HepG2 (cell line): ENCODE results near the gene F7. TPM values are rescaled to one million over a fixed set of nuclear protein-coding genes. Genes with fewer than 3 reads are reported as not detected.
A peak's percentile ranks its signal among the peaks of the same experiment; 100 is the strongest.

Source experiments
- AHR ChIP-seq: IDR thresholded peaks from 2 replicates; pipeline ENCODE4 v1.6.1; 2018; ENCODE audit warnings: missing genetic modification reagents, missing compliant biosample characterization
- AKAP8 ChIP-seq: sonication (generic); formaldehyde crosslinking; IDR thresholded peaks from 2 replicates; pipeline ENCODE4 v1.5.1; 2020; ENCODE audit warnings: mild to moderate bottlenecking, missing genetic modification reagents
- ARID2 ChIP-seq: sonication (generic); formaldehyde crosslinking; IDR thresholded peaks from 2 replicates; pipeline ENCODE4 v1.8.1; 2022; ENCODE audit warnings: mild to moderate bottlenecking, missing genetic modification reagents, borderline replicate concordance
- ARNT2 ChIP-seq: sonication (generic); formaldehyde crosslinking; IDR thresholded peaks from 2 replicates; pipeline ENCODE4 v1.8.0; 2022; ENCODE audit warnings: mild to moderate bottlenecking, low read depth, missing genetic modification reagents, moderate library complexity
- CBX1 ChIP-seq: IDR thresholded peaks from one replicate; pipeline ENCODE4 v1.6.1; 2016; ENCODE audit warnings: antibody characterized with exemption, low read depth
- CENPT ChIP-seq: sonication (generic); formaldehyde crosslinking; IDR thresholded peaks from 2 replicates; pipeline ENCODE4 v1.8.0; 2022; ENCODE audit warnings: low read depth, mild to moderate bottlenecking, moderate library complexity, missing genetic modification reagents
- CREB3 ChIP-seq: sonication (generic); formaldehyde crosslinking; IDR thresholded peaks from 2 replicates; pipeline ENCODE4 v1.5.0; 2020; ENCODE audit warnings: missing genetic modification reagents
- FOSL2 ChIP-seq: sonication (generic); formaldehyde crosslinking; IDR thresholded peaks from 2 replicates; pipeline ENCODE4 v1.4.0; 2020; ENCODE audit warnings: missing genetic modification reagents
- FOXK1 ChIP-seq: sonication (generic); formaldehyde crosslinking; IDR thresholded peaks from 2 replicates; pipeline ENCODE4 v1.4.0; 2020; ENCODE audit warnings: low read depth, missing genetic modification reagents, borderline replicate concordance
- KLF11 ChIP-seq: IDR thresholded peaks from 2 replicates; pipeline ENCODE4 v1.6.1; 2016; ENCODE audit warnings: missing compliant biosample characterization
- LCORL ChIP-seq, 2 experiments: fragments of 450-650 bp in 1 of 2; sonication (generic) in 1 of 2; formaldehyde crosslinking in 1 of 2; IDR thresholded peaks; 2 replicates each; pipeline versions ENCODE4 v1.5.0 to v1.6.1; 2017 to 2020; ENCODE audit warnings: antibody characterized with exemption in 1 of 2, missing genetic modification reagents in 1 of 2
- MXI1 ChIP-seq: IDR thresholded peaks from 3 replicates; pipeline ENCODE4 v1.6.1; 2012; ENCODE audit warnings: low read depth, low read length, inconsistent platforms, borderline replicate concordance
- NFIB ChIP-seq: sonication (generic); formaldehyde crosslinking; IDR thresholded peaks from 2 replicates; pipeline ENCODE4 v1.9.0; 2021; ENCODE audit warnings: missing genetic modification reagents, mild to moderate bottlenecking, borderline replicate concordance
- NFKB2 ChIP-seq: sonication (generic); formaldehyde crosslinking; IDR thresholded peaks from 2 replicates; pipeline ENCODE4 v1.4.0; 2020; ENCODE audit warnings: missing genetic modification reagents, borderline replicate concordance
- NFYB ChIP-seq: sonication (generic); formaldehyde crosslinking; IDR thresholded peaks from 2 replicates; pipeline ENCODE4 v1.4.0; 2020; ENCODE audit warnings: missing genetic modification reagents
- NONO ChIP-seq, 2 experiments: fragments of 450-650 bp in 1 of 2; sonication (generic) in 1 of 2; formaldehyde crosslinking in 1 of 2; IDR thresholded peaks in 1 of 2; conservative IDR thresholded peaks in 1 of 2; 2 replicates each; pipeline versions ENCODE4 v1.6.1 to v1.8.0; 2017 to 2022; ENCODE audit warnings: mild to moderate bottlenecking in 1 of 2, missing genetic modification reagents in 1 of 2, moderate library complexity in 1 of 2
- POLR2AphosphoS2 ChIP-seq: IDR thresholded peaks from 2 replicates; pipeline ENCODE4 v1.6.1; 2011; ENCODE audit warnings: low read depth, low read length, improper control_type of control experiment
- POLR2AphosphoS5 ChIP-seq: IDR thresholded peaks from 2 replicates; pipeline ENCODE4 v1.6.1; 2012; ENCODE audit warnings: low read depth, low read length
- RFX1 ChIP-seq: fragments of 450-650 bp; IDR thresholded peaks from 2 replicates; pipeline ENCODE4 v1.6.1; 2017
- SOX5 ChIP-seq: IDR thresholded peaks from 2 replicates; pipeline ENCODE4 v1.6.1; 2016; ENCODE audit warnings: borderline replicate concordance
- ZC3H4 ChIP-seq: sonication (generic); formaldehyde crosslinking; IDR thresholded peaks from 2 replicates; pipeline ENCODE4 v1.4.0; 2020; ENCODE audit warnings: missing genetic modification reagents, borderline replicate concordance
- ZNF138 ChIP-seq: sonication (generic); formaldehyde crosslinking; IDR thresholded peaks from 2 replicates; pipeline ENCODE4 v1.5.0; 2020; ENCODE audit warnings: mild to moderate bottlenecking, low read depth, missing genetic modification reagents
- ZNF20 ChIP-seq: sonication (generic); formaldehyde crosslinking; IDR thresholded peaks from 2 replicates; pipeline ENCODE4 v1.4.0; 2020; ENCODE audit warnings: mild to moderate bottlenecking, moderate library complexity, missing genetic modification reagents
- ZNF326 ChIP-seq: sonication (generic); formaldehyde crosslinking; IDR thresholded peaks from 2 replicates; pipeline ENCODE4 v1.4.0; 2020; ENCODE audit warnings: missing genetic modification reagents, borderline replicate concordance
- ZNF629 ChIP-seq: sonication (generic); formaldehyde crosslinking; conservative IDR thresholded peaks from 2 replicates; pipeline ENCODE4 v1.5.0; 2020; ENCODE audit warnings: missing genetic modification reagents
- ZNF749 ChIP-seq: sonication (generic); formaldehyde crosslinking; IDR thresholded peaks from 2 replicates; pipeline ENCODE4 v1.8.0; 2022; ENCODE audit warnings: mild to moderate bottlenecking, missing genetic modification reagents, moderate library complexity, borderline replicate concordance
- polyA plus RNA-seq, 8 experiments: library from polyadenylated mRNA; depleted of rRNA in 3 of 8; stranded (reverse) in 7 of 8; unstranded in 1 of 8; fragments of >200 nt; fragmentation: Illumina TruSeq in 4 of 8; extraction: Trizol in 4 of 8; gene quantifications; 2 replicates each; pipeline versions ENCODE4 v1.2.1 to v1.2.3, GENCODE V29; 2011 to 2016; ENCODE audit warnings: low read depth in 4 of 8, missing spikeins in 1 of 8, mixed read lengths in 1 of 8; ENCODE audit not compliant: insufficient read depth in 1 of 8
- total RNA-seq, 5 experiments: library from RNA; depleted of rRNA; stranded (reverse); fragments of >200 nt; fragmentation: Illumina TruSeq; extraction: Trizol; gene quantifications; 2 replicates each; pipeline ENCODE4 v1.2.3, GENCODE V29; 2016; ENCODE audit warnings: low read depth in 1 of 5
- TF ChIP-seq, protein P1 (sequence below): sonication (generic); formaldehyde crosslinking; IDR thresholded peaks from 2 replicates; pipeline ENCODE4 v1.8.0; 2023; ENCODE audit warnings: mild to moderate bottlenecking, missing genetic modification reagents
- TF ChIP-seq, protein P2 (sequence below): sonication (generic); formaldehyde crosslinking; IDR thresholded peaks from 2 replicates; pipeline ENCODE4 v1.4.0; 2020; ENCODE audit warnings: mild to moderate bottlenecking, missing genetic modification reagents

F7 gene
- total and polyA plus RNA-seq, 2 of the 13 experiments (the other 11 are each of a cell fraction or from before 2014, with no cell fraction given) = 12.6 to 26.5 TPM

DNA sequence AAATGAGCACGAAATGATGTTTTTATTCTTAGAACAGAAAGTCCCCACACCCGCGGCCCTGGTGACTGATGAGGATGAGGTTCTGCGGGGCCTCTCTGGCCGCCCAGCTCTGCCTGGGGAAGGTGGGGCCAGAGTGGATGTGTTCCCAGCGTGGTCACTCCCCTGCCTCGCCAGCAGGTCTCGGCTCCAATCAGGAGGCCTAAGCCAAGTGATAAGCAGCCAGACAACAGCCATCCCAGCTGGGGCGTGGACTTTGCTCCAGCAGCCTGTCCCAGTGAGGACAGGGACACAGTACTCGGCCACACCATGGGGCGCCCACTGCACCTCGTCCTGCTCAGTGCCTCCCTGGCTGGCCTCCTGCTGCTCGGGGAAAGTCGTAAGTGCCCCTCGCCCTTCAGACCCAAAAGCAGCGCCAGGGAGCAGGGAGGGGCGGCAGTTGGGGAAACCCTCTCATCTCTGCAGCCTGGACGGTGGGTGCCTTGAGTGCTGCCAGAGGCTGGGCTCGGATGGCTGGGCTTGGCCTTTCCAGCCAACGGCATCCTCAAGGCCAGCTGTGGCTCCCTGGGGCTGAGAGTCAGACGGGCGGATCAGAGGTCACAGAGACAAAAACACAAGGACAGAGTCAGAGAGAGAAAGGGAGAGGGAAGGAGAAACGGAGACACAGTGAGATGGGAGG, 17.1 kb downstream of the F7 start, which contains the start of gene F10 (continued):
- TF ChIP-seq CREB3 (no peak), ZNF20 (CRISPR knock-in tag) (no peak), NFYB (CRISPR knock-in tag) (peak; percentile 75), ARNT2 (CRISPR knock-in tag) (peak; percentile 68; the same call in 1 of the 2 replicates), POLR2AphosphoS5 (peak; percentile 98), RFX1 (no peak), ZNF138 (CRISPR knock-in tag) (peak; percentile 80; the same call in 1 of the 2 replicates), KLF11 (CRISPR knock-in tag) (peak; percentile 77; the same call in 1 of the 2 replicates), FOSL2 (CRISPR knock-in tag) (no peak; the same call in 1 of the 2 replicates), SOX5 (CRISPR knock-in tag) (peak; percentile 72; the same call in 1 of the 2 replicates), LCORL (IDR thresholded peaks at IDR 0.05) (no peak), LCORL (CRISPR knock-in tag; IDR thresholded peaks at IDR 0.05) (peak; percentile 85), AKAP8 (CRISPR knock-in tag) (peak; percentile 84; the same call in 1 of the 2 replicates), CBX1 (peak; percentile 94), ZC3H4 (CRISPR knock-in tag) (0 out of 2 replicates have a peak, but pooled peaks have one; percentile 57), ZNF629 (CRISPR knock-in tag) (peak; percentile 73), NFKB2 (CRISPR knock-in tag) (peak; percentile 94), MXI1 (peak; percentile 88; the same call in 2 of the 3 replicates), FOXK1 (CRISPR knock-in tag) (peak; percentile 74; the same call in 1 of the 2 replicates), ARID2 (peak; percentile 89; the same call in 1 of the 2 replicates), ZNF326 (CRISPR knock-in tag) (no peak), ZNF749 (CRISPR knock-in tag) (no peak; the same call in 1 of the 2 replicates), NFIB (CRISPR knock-in tag) (no peak), AHR (CRISPR knock-in tag) (peak; percentile 56), POLR2AphosphoS2 (peak; percentile 71; the same call in 1 of the 2 replicates), NONO (IDR thresholded peaks at IDR 0.05) (no peak), NONO (CRISPR knock-in tag; conservative IDR thresholded peaks at IDR 0.05) (peak; percentile 98), CENPT (CRISPR knock-in tag) (no peak)
- TF ChIP-seq, protein P1, sequence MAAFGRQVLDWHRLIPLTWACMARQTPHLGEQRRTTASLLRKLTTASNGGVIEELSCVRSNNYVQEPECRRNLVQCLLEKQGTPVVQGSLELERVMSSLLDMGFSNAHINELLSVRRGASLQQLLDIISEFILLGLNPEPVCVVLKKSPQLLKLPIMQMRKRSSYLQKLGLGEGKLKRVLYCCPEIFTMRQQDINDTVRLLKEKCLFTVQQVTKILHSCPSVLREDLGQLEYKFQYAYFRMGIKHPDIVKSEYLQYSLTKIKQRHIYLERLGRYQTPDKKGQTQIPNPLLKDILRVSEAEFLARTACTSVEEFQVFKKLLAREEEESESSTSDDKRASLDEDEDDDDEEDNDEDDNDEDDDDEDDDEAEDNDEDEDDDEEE (CRISPR knock-in tag) = peak; percentile 89
- TF ChIP-seq, protein P2, sequence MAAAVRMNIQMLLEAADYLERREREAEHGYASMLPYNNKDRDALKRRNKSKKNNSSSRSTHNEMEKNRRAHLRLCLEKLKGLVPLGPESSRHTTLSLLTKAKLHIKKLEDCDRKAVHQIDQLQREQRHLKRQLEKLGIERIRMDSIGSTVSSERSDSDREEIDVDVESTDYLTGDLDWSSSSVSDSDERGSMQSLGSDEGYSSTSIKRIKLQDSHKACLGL = peak; percentile 87
